COLO668 (cell line): ENCODE results near the gene PTPRN2.
"Not testable (repeated sequence)": the region's sequence is repeated elsewhere in the genome, so short reads cannot be mapped to it uniquely, and the experiment has no call there.

Experiments
- DNase-seq: peaks from one replicate; lab custom pipeline; 2025; ENCODE audit not compliant: unreplicated experiment; lab: John Stamatoyannopoulos, UW

Gene PTPRN2

DNA sequence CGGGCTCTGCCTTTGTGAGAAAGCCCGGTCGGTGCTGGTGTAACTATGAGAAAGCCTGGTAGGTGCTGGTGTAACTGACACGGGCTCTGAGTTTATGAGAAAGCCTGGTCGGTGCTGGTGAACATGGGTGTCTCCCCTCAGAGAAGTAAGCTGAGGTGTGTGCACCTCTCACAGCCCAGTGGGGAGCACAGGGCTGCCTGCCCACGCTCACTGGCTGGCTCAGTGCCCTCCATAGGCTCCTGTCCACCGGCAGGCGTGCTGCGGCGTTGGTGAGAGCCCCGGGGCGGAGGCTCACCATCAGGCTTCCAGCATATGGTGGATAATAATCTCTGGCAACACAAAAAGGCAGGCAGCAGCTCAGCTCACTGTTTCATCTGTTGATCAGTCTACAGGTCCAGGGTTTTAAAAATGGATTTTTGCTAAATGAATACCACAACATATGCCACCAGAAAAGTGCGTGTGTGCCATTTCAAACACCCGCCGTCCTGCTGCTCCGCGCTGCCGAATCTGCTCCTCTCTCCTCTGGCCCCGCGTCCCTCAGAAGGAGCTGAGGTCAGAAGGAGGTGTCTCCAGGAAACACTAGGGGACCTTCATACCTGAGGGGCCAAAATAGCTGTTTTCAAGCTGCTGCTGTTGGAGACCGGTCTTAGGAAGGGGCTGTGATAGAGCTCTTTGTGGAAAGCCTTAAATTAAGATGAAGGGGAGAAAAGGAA, 885.2 kb downstream of the PTPRN2 start:
- no peak for DNase-seq

DNA sequence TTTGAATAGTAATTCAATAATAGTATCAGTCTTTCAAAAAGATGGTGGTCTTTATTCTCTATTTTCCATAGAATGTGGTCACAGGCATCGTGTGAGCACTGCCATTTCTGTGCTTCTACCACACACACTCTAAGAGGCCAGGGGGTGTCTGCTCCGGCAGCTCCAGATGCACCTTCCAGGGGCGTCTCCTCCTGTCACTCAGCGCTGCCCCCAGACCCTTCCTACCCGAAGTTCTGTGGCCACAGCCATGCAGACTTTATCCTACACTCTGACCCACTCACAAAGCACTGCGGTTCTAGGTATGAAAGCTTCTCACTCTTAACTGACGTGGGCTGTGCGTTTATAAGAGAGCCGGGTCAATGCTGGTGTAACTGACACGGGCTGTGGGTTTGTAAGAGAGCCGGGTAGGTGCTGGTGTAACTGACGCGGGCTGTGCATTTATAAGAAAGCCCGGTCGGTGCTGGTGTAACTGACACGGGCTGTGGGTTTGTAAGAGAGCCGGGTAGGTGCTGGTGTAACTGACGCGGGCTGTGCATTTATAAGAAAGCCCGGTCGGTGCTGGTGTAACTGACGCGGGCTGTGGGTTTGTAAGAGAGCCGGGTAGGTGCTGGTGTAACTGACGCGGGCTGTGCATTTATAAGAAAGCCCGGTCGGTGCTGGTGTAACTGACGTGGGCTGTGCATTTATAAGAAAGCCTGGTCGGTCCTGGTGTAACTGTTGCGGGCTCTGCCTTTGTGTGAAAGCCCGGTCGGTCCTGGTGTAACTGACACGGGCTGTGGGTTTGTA, 886.0 kb downstream of the PTPRN2 start:
- not testable (repeated sequence) for DNase-seq

DNA sequence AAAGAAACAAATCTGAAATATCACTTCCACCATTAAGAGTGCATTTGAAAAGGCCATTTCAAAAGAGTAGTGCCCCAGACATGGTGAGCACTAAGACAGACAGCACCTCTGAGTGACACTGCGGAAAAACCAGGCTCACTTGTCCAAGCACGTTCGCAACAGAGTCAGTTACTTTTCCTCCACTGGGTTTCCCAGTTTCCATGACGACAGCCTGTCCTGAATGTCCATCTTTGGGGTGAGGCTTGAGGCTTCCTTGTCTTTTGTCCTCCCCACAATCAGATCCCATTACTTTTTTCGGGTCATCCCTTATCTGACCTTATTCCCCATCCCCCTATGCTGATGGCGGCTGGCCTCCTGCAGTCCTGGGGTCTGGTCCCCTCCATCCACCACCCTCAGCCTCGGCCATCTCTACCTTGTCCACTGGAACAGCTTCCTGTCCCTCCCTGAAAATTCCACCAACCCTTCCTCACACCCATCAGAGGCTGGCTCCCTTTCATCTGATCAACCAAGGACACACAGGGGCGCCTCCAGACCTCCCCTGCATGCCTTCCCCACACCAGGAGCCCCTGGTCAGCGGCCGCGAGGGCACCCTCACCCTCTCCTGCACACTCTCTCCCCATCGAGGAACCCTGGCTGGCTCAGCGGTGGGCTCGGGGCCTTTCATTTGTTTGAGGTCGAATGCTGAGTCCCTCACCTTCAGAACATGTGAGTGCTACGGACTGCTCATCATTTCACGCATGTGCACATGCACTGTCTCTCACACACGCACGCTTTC, 887.2 kb downstream of the PTPRN2 start:
- DNase-seq, result no peak

DNA sequence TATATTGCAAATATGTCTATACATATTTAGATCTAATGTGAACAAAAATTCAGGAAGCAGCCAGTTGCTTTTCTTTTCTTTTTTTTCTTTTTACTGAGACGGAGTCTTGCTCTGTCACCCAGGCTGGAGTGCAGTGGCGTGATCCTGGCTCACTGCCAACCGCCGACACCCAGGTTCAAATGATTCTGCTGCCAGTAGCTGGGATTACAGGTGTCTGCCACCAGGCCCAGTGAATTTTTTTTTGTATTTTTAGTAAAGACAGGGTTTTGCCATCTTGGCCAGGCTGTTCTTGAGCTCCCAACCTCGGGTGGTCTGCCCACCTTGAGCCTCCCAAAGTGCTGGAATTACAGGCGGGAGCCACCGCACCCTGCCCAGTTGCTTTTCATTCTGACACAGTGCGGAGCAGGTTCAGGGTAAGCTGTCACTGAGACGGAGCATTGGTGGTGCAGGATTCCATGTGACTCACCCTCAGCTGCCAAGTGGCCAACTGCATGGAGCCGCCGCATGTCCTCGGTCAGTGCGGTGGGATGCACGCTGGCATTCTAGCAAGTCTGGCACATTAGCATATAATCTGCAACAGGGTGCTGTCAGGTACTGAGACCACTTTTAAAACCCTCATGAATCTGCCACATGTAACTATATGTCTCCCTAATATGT, 888.1 kb downstream of the PTPRN2 start:
- DNase-seq, result peak; percentile 25

DNA sequence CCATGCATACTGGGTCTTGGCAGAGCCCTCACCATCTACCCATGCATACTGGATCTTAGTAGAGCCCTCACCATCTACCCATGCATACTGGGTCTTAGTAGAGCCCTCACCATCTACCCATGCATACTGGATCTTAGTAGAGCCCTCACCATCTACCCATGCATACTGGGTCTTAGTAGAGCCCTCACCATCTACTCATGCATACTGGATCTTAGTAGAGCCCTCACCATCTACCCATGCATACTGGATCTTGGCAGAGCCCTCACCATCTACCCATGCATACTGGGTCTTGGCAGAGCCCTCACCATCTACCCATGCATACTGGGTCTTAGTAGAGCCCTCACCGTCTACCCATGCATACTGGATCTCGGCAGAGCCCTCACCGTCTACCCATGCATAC, 890.3 kb downstream of the PTPRN2 start:
- not testable (repeated sequence) for DNase-seq

DNA sequence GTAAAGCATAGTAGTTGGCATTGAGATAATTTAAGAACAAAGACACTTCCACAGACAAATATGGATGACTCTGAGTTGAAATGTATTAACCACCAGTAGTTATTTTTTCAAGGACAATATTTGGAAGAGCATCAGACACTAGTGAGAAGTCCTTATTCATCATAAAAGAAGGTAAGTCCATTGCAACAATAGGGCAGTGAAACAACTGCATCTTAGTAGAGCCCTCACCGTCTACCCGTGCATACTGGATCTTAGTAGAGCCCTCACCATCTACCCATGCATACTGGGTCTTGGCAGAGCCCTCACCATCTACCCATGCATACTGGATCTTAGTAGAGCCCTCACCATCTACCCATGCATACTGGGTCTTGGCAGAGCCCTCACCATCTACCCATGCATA, 892.0 kb downstream of the PTPRN2 start:
- DNase-seq, result not testable (repeated sequence)

DNA sequence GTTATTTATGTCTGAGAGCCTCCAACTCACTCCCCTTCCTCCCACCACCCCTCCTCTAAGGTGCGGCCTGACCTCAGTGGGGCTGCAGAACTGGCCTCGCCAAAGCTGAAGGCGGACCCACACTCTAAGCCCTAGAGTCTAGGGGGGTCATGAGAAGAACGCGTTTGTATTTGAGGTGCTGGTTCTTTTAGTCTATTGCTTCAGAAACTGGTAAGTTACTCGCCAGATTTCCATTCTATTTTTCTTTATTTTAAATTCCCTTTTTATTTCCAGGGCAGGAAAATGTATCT, 893.3 kb downstream of the PTPRN2 start:
- DNase-seq, result no peak

DNA sequence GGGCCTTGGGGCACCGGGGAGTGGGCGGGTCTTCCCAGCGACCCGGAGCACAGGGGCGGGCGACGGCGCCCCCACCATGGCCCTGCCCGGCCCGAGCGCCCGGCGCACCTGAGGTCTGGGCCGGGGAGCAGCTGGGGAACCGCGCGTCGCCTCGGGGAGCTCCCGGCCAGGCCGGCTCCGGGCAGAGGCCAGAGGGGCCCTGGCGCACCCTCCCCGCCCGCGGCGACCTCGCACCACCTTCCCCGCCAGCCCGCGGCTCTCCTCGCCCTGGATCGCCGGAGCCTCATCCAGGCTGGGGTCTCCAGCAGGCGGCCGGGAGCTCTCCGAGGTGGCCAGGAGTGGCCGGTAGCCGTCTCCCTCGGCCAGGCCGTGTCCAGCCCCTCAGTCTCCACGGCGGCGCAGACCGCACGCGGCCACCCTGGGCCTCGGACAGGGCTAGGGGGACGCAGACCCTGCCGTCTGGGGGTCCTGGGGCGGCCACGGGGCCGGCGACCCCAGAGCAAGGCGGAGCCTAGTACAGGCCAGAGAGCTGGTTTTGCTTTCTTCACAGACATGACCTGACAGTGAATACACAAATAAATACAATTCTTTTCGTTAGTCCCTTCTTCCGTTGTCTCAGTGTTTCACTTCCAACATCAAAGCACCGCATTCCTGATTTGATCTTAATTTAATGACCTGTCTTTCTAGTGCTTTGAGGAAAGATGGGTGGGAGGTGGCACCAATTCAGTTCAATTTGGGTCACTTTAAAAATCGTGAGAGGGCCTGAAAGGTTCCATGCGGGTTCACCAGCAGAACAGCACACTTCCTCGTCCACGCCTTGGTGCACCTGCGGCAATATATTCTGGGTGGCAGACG, 893.9 kb downstream of the PTPRN2 start:
- DNase-seq, result peak; percentile 34

DNA sequence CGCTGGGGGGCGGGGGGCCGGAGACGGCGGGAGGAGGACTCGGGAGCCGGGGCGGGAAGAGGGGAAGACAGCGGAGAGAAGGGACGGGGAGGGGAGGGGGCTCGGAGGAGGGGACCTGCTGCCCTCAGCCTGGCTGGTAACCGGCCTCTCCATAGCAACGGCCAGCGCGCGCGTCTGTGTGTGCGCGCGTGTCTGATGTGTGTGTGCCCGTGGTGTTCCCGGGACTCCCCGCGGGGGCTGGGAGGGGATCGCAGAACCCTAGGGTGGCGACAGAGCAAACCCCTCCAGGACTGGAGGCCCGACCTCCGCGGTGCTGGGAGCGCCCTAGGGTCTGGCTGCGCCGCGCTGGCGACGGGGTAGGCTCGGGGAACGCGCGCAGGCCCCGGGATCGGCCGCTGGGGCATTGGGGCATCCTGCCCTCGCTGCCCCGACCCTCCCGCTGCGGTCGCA, 894.5 kb downstream of the PTPRN2 start:
- peak; percentile 36 for DNase-seq

DNA sequence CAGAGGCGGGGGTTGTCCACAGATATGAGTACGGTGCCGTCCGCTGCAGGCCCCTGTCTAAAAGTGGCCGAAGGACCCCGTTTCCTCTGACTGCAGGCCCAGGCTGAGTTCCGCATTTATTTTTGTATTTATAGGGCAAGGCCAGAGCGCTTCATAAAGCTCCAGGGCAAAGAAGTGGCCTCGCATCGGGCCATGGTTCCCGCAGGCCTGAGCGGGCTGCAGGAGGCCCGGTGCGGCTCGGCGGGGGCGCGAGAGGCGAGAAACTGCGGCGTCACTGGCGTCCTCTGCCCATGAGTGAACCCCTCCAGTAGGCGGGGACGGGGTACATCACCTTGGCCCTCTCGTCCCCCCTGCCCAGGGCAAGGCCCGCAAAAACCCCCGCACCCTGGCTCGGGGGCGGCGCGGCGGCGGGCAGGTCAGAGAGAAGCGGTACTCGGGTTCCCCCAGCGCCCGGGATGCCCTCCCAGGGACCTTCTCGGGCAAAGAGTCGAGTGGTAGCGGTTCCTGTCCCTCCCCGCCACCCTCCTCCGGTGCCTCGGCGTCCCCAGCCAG, 895.1 kb downstream of the PTPRN2 start:
- peak; percentile 18 for DNase-seq

DNA sequence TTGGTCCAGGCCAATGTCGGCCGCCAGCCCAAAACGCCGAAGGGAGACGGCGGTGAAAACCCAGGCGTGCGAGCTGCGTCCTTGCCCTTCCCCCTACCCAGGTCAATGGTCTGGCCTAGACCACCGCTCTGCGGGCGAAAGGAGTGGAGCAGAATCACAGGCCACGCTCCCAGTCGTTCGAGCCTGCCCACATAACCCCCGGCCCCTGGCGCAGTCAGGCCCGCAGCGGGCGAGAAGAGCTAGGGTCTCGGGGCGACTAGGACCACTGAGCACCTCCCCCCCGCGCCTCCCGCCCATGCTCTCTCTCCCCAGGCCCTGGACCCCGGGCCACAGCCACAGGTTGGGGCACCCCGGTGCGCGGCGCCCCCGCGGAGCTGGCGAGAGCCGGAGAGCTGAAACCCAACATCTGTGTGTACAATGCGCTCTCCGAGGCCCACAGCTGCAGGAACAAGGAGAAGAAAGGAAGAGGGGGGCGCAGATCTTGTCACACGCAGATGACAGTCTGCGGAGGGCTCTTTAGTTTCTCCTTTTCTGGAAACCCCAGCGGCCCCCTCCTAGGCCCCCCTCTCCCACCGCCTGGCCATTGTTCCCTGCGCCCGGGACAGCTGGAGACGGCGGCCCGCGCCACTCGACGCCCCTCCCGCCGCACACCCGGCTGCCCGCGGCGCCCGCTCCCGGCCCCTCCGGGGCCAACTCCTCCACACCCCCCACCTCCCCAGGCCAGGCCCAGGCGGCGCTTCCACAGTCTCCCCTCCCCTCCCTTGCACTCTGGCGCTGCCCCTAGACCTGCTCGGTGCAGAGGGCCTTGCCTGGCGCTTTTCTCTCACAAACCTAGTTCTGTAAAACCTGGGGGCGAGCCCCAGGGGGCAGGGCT, 895.8 kb downstream of the PTPRN2 start:
- DNase-seq, result peak; percentile 31

DNA sequence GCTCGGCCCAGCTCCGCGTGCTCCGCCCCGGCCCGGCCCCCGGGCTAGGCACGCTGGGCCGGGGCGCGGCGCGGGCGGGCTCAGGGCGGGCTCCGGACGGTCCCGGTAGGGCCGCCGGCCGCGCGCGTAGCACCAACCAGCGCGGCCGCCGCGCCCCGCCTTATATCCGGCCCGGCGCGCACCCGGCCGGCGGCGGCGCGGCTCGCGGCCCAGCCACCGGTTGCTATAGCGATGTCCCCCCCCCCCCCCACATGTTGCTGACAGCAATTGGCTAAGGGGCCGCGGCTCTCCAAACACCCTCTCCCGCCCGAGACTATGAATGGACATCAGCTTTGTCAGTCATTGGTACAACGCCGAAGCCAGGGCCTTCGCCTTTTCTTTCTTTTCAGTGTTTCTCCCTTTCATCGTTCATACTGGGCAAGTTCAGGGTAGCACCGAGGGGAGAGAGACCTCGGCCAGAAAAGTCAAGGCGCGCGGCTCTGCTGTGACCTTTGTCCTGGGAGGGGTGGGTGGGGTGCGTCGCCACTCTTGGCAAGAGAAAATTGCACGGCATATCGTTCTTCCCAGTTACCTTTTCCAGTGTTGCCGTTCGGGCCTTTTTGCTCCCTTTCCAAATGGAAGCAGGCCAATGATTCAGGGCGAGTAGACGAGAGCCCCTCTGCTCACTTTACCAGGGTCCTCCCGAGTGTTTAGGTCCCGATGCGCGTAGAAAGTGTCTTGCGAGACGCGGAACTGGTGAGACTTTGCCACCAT, 896.6 kb downstream of the PTPRN2 start:
- peak; percentile 70 for DNase-seq

DNA sequence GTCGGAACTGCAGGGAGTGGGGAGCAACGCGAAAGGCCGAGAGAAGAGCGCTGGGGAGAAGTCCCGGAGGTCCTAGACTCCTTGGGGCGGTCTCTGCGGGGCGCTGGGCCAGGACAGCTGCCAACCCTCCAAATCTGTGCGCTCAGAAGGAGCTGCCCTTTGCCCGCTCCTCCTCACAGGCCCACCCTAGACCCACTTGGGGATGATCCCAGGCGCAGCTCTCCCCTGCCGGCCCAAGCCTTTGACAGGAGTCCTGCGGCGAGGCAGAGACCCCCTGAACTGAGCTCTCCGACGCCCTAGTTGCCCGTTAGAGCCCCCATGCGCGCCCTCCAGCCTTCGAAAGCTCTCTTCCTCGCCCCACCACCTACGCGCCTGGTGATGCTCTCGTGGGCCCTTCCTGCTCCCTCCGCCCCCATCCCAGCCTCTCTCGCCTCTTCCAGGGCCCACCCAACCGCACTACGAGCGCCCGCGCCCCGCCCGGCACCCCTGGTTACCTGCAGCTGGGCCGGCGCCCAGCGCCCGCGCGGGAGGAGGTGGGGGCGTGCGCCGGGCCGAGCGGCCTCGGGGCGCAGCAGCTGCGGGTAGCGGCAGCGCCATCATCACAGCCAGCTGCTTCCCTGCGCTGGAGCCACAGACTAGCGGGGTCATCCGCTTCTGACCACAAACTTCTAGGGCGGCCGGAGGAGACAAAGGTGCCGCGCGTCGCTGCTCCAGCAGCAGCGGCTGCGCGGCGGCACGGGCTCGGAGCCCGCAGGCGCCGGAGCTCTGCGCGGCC, 897.4 kb downstream of the PTPRN2 start:
- no peak for DNase-seq

DNA sequence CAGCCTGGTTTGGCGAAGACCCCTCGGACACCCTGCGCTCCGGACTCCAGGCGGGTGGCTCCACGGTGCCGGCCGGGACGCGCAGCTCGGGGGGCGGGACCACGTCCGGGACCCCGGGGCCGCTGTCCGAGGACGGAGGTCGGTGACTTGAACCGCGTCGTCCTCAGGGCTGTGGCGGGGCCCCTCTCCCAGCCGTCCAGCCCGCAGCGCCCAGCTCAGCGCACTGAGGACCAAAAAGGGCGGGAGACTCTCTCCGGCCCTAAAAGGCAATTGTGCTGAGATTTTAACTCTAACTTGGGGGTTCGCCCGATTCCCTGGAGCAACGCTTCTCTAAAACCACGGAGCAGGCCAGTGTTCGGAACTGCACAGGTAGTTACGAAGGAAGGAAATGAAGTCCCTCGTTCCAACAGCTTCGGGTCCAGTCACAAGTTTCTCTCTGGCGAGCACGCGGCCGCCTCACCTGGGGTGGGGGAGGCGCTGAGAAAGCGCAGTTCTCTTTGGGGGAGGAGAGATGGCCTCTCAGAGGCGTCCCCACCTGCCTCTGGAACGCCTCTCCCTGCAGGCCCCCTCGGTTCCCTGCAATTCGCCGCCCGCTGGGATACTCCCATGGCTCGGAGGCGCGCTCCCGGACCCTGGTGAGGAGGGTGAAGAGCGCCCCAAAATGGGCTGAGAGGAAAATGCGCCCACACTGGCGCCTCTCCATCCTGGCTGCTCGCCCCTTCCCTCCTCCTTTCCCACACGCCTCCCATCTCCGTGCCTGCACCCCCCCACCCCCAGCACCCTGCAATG, 898.2 kb downstream of the PTPRN2 start:
- no peak for DNase-seq

DNA sequence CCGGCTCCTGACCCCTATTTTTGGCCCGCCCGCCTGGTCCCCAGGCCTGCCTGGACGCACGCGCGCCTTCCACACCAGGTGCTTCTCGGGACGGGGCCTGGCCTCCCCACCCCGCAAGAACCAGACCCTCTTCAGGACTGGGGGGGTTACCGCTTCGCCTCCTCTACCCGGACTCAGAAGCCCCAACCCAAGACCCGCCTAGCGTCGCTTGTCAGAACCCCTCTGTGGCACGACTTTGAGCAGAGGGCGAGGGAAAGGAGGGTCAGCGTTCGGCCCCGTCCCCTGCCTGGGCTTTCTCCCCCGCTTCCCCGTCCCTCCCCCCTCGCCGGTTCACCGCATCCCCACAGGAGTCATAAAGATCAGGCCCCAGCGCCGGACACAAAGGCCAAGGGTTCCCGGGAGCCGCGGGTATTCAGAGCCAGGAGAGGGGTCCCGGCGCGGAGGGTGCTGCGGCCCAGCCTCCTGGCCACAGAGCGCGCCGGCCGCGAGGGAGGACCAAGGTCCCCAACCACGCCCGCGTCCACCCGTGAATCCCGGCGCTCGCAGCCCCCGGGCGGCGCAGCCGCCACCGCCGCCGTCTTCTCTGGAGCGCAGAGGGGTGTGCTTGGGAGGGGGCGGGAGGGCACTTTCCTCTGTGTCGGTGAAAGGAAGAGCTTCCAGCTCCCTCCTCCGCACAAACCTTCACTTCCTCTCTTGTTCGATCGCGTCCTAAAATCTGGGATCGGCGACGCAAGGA, 898.9 kb downstream of the PTPRN2 start:
- DNase-seq, result no peak

DNA sequence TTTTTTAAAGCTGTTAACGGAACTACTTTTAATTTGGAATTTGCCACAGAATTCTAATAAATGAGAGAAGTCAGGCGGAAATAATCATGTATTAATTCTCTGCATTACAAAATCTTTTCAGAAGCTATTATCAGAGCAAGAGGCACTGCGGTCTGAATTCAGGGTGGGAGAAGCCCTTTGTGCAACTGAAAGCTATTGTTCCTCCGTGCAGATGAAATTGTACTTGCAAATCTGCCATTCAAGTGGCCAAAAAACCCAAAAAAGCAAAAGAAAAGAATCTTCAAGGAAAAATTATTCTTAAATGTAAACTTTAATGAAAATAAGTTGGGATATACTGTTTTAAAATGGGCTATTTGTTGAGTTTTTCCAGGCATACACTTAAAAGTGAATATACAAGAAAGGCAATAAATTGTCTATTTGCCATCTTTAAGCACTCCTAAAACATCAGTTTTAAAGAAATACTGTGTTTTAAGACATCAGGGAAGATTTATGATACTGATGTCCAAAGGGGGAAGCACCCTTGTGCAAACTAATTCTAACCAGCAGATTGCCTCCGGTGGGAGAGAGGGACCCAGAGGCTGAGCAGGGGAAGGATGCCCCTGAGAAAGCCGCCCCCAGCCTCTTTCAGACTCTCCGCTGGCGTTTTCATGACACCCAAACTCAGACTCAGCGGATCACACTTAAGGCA, 899.6 kb downstream of the PTPRN2 start:
- no peak for DNase-seq
